ENCODE results near the gene ANK2. TPM values are rescaled to one million over a fixed set of nuclear protein-coding genes. Genes with fewer than 3 reads are reported as not detected.

Gene ANK2
- total and polyA plus RNA-seq, 2 experiments from 2014 or later: 7.7 to 40.4 TPM

DNA sequence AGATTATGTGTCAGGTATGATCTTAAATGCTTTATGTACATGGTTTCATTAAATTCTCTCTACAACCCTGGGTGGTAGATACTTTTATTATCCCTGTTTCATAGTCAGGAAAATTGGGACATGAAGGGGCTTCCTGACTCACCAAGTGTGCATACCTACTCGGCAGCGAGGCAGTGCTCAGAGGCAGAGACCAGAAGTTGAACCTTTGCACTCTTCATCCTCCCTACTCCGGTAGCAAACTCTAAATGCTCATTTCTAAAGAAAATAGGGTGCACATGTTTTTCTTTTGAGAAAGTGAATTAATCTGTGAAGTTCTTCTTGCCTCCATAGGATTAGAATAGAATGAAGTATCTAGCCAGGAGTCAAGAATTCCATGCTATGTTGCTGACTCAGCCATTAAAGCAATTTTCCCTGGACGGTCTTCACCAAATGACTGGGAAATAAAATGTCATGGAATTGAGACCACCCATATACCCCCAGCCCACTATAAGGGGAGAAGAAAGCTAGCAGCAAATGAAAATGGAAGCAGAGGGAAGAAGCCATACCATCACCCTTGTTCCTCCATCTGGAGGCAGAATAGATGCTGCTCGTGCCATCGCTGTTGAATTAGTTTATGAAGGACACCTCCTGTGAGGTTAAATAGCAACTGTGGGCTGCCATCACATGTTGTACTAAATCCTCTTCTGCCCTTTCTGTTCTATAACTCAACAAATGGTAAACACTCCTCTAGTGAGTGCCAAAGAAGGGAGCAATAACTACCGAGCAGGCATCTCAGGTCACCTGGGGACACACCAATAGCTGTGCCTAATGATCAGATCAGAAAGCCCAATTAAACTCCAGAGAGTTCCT is 356.6 kb downstream of the ANK2 start (continued):
- TF ChIP-seq, protein P1, sequence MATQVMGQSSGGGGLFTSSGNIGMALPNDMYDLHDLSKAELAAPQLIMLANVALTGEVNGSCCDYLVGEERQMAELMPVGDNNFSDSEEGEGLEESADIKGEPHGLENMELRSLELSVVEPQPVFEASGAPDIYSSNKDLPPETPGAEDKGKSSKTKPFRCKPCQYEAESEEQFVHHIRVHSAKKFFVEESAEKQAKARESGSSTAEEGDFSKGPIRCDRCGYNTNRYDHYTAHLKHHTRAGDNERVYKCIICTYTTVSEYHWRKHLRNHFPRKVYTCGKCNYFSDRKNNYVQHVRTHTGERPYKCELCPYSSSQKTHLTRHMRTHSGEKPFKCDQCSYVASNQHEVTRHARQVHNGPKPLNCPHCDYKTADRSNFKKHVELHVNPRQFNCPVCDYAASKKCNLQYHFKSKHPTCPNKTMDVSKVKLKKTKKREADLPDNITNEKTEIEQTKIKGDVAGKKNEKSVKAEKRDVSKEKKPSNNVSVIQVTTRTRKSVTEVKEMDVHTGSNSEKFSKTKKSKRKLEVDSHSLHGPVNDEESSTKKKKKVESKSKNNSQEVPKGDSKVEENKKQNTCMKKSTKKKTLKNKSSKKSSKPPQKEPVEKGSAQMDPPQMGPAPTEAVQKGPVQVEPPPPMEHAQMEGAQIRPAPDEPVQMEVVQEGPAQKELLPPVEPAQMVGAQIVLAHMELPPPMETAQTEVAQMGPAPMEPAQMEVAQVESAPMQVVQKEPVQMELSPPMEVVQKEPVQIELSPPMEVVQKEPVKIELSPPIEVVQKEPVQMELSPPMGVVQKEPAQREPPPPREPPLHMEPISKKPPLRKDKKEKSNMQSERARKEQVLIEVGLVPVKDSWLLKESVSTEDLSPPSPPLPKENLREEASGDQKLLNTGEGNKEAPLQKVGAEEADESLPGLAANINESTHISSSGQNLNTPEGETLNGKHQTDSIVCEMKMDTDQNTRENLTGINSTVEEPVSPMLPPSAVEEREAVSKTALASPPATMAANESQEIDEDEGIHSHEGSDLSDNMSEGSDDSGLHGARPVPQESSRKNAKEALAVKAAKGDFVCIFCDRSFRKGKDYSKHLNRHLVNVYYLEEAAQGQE (IDR thresholded peaks at IDR 0.05; ENCODE audit: unreplicated experiment): no peak
- no peak for TF ChIP-seq EZH2phosphoT487 (IDR thresholded peaks at IDR 0.05; ENCODE audit: unreplicated experiment)
- no peak for TF ChIP-seq ZNF114 (CRISPR knock-in tag; IDR thresholded peaks at IDR 0.05)
- no peak for TF ChIP-seq STAT1 (IDR thresholded peaks at IDR 0.05; ENCODE audit: unreplicated experiment)
- TF ChIP-seq, protein P2, sequence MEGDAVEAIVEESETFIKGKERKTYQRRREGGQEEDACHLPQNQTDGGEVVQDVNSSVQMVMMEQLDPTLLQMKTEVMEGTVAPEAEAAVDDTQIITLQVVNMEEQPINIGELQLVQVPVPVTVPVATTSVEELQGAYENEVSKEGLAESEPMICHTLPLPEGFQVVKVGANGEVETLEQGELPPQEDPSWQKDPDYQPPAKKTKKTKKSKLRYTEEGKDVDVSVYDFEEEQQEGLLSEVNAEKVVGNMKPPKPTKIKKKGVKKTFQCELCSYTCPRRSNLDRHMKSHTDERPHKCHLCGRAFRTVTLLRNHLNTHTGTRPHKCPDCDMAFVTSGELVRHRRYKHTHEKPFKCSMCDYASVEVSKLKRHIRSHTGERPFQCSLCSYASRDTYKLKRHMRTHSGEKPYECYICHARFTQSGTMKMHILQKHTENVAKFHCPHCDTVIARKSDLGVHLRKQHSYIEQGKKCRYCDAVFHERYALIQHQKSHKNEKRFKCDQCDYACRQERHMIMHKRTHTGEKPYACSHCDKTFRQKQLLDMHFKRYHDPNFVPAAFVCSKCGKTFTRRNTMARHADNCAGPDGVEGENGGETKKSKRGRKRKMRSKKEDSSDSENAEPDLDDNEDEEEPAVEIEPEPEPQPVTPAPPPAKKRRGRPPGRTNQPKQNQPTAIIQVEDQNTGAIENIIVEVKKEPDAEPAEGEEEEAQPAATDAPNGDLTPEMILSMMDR (conservative IDR thresholded peaks at IDR 0.05; ENCODE audit: low read depth in 2 of 2): no peak
- no peak for TF ChIP-seq CREB1 (CRISPR knock-in tag; IDR thresholded peaks at IDR 0.05; ENCODE audit: low read depth)
- no peak for TF ChIP-seq ZNF331 (CRISPR knock-in tag; IDR thresholded peaks at IDR 0.05; ENCODE audit: low read depth)

DNA sequence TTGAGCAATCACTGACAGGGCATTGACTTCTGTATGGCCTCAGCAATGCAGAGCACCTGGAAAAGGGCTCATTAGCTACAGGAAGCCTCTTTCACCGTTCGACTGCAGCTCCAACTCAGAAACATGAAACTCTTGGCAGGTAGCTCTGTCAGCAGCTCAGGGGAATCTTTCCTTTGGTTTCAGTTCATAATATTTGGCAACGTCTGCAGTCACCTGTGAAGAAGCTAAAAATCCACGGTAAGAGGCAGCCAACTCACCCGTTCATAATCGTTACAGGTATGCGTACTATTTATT is 357.2 kb downstream of the ANK2 start:
- no peak overlapping the region for H3K4me3 ChIP-seq
- H3K36me3 ChIP-seq (ENCODE audit: insufficient read depth): no peaks in the 10 kb centered on the region
- ATAC-seq (no peak; the same call in 2 of the 3 replicates), DNase-seq (ENCODE audit: low spot score) (no peak)
- H3F3A ChIP-seq (replicated peaks; ENCODE audit: low read depth): no peaks in the 10 kb centered on the region
- Mint-ChIP-seq H3K27ac (no peak overlapping the region), H3K36me3 (ENCODE audit: low read depth) (no peaks in the 10 kb centered on the region), H3K4me3 (no peak overlapping the region), H3K9me3 (no peaks in the 10 kb centered on the region; the same call in 2 of the 3 replicates), H3K27me3 (ENCODE audit: insufficient read depth, low read depth, poor library complexity) (no peaks in the 10 kb centered on the region), H3K4me1 (peaks cover 12% of the 10 kb centered on the region)
- no peak overlapping the region for H3K4me2 ChIP-seq
- H3K9me2 ChIP-seq (ENCODE audit: insufficient read depth): peaks cover 12% of the 10 kb centered on the region; the same call in 1 of the 2 replicates
- H3K79me2 ChIP-seq (replicated peaks; ENCODE audit: insufficient read depth): no peaks in the 10 kb centered on the region
- no peaks in the 10 kb centered on the region for H3K27me3 ChIP-seq (ENCODE audit: insufficient read depth)
- TF ChIP-seq, protein P1 (IDR thresholded peaks at IDR 0.05; ENCODE audit: unreplicated experiment): no peak
- TF ChIP-seq NANOG (IDR thresholded peaks at IDR 0.05; ENCODE audit: borderline replicate concordance) (no peak), EZH2 (IDR thresholded peaks at IDR 0.05; ENCODE audit: low read depth, unreplicated experiment) (no peak), EZH2phosphoT487 (IDR thresholded peaks at IDR 0.05; ENCODE audit: unreplicated experiment) (no peak), ZNF331 (CRISPR knock-in tag; IDR thresholded peaks at IDR 0.05; ENCODE audit: low read depth) (no peak), ETS1 (IDR thresholded peaks at IDR 0.05) (no peak), JUNB (IDR thresholded peaks at IDR 0.05; ENCODE audit: unreplicated experiment) (no peak)
- H3K27ac ChIP-seq (ENCODE audit: low read depth): no peak overlapping the region
- no peak overlapping the region for H2AFZ ChIP-seq
- H3K4me1 ChIP-seq (ENCODE audit: insufficient read depth): no peaks in the 10 kb centered on the region
- H4K20me1 ChIP-seq (replicated peaks; ENCODE audit: insufficient read depth): no peaks in the 10 kb centered on the region
